ENCODE results near the gene DPH3.

DNA sequence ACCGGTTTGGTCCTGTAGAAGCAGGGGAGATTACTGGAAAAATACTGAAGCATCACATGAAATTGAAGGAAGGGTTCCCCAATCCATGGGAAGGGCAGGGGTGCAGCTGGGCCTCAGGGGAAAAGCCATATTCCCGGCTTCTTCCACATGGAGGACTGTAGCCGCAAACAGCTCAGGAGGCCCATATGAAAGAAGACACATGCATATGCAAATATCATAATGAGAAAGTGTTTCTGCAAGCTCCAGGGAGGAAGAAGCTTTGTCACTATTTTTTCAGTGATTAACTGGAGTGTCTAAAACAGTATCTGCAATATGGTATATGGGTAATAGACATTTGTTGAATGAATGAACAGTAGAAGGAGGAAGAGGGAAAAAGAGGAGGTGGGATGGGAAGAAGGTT is 19.1 kb downstream of the DPH3 start:
- TF ChIP-seq, protein P1, sequence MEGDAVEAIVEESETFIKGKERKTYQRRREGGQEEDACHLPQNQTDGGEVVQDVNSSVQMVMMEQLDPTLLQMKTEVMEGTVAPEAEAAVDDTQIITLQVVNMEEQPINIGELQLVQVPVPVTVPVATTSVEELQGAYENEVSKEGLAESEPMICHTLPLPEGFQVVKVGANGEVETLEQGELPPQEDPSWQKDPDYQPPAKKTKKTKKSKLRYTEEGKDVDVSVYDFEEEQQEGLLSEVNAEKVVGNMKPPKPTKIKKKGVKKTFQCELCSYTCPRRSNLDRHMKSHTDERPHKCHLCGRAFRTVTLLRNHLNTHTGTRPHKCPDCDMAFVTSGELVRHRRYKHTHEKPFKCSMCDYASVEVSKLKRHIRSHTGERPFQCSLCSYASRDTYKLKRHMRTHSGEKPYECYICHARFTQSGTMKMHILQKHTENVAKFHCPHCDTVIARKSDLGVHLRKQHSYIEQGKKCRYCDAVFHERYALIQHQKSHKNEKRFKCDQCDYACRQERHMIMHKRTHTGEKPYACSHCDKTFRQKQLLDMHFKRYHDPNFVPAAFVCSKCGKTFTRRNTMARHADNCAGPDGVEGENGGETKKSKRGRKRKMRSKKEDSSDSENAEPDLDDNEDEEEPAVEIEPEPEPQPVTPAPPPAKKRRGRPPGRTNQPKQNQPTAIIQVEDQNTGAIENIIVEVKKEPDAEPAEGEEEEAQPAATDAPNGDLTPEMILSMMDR (conservative IDR thresholded peaks at IDR 0.05; ENCODE audit: low read depth in 2 of 2) = no peak
- TF ChIP-seq JUNB (IDR thresholded peaks at IDR 0.05; ENCODE audit: unreplicated experiment) = no peak
